ENCODE results near the gene CHMP5.

The CHMP5 gene

GRCh38 chr9:33244137-33244784 is 20.6 kb upstream of the CHMP5 start:
- no peak for FAIRE-seq

GRCh38 chr9:33245341-33245740 is 19.5 kb upstream of the CHMP5 start:
- no peak for FAIRE-seq

GRCh38 chr9:33246269-33246860 is 18.5 kb upstream of the CHMP5 start:
- FAIRE-seq = no peak

- FAIRE-seq = no peak
These were observed 16.2 kb upstream of the CHMP5 start for GRCh38 chr9:33248606-33249005.

GRCh38 chr9:33249087-33249658 is 15.7 kb upstream of the CHMP5 start:
- FAIRE-seq = no peak

- no peak for FAIRE-seq
These were observed 14.9 kb upstream of the CHMP5 start for GRCh38 chr9:33249983-33250382.

GRCh38 chr9:33250458-33250995 is 14.3 kb upstream of the CHMP5 start:
- no peak for FAIRE-seq

- no peak for FAIRE-seq
These were observed 10.6 kb upstream of the CHMP5 start for GRCh38 chr9:33254211-33254610.

GRCh38 chr9:33255014-33255413 is 9.8 kb upstream of the CHMP5 start:
- no peak for FAIRE-seq

- no peak for FAIRE-seq
These were observed 9.4 kb upstream of the CHMP5 start for GRCh38 chr9:33255471-33255870.

- no peak for FAIRE-seq
These were observed 8.6 kb upstream of the CHMP5 start for GRCh38 chr9:33256236-33256635.

GRCh38 chr9:33257276-33257675 is 7.6 kb upstream of the CHMP5 start:
- FAIRE-seq = no peak

- FAIRE-seq = no peak
These were observed 4.5 kb upstream of the CHMP5 start for GRCh38 chr9:33260372-33260771.

GRCh38 chr9:33263131-33264002 is 1.5 kb upstream of the CHMP5 start:
- no peak for FAIRE-seq

- FAIRE-seq = no peak
These were observed 811 bp upstream of the CHMP5 start for GRCh38 chr9:33264003-33264472.

GRCh38 chr9:33265211-33265865 is 489 bp downstream of the CHMP5 start:
- FAIRE-seq = no peak

GRCh38 chr9:33267151-33267767 is 2.4 kb downstream of the CHMP5 start:
- no peak for FAIRE-seq

- FAIRE-seq = no peak
These were observed 5.3 kb downstream of the CHMP5 start for GRCh38 chr9:33270146-33270545.

- FAIRE-seq = no peak
These were observed 7.2 kb downstream of the CHMP5 start for GRCh38 chr9:33272061-33272460.

- FAIRE-seq = no peak
These were observed 8.6 kb downstream of the CHMP5 start for GRCh38 chr9:33273266-33273971.

- no peak for FAIRE-seq
These were observed 9.1 kb downstream of the CHMP5 start for GRCh38 chr9:33273972-33274328.

- FAIRE-seq = no peak
These were observed 12.6 kb downstream of the CHMP5 start for GRCh38 chr9:33277484-33277883.
